ENCODE measurements around the gene EDN2. TPM values are rescaled to one million over a fixed set of nuclear protein-coding genes. Genes with fewer than 3 reads are reported as not detected.

EDN2 gene
- total and polyA plus RNA-seq, 8 donors = 1.5 to 71.8 (median 2.5) TPM; not detected in 3

- H3K27ac ChIP-seq = no peak overlapping the region
- H3K9me3 ChIP-seq = peaks cover 0 to 5% (median 4%) of the 10 kb centered on the region in 4 donors
- H3K4me3 ChIP-seq = no peak overlapping the region
- H3K27me3 ChIP-seq = peaks cover 0 to 13% (median 0%) of the 10 kb centered on the region in 3 donors
- no peak for DNase-seq
- intact Hi-C loops (cut with DNase I; ENCODE audit: low total_unique reads) = no loop called here
- H3K36me3 ChIP-seq = no peaks in the 10 kb centered on the region
- WGBS, 5 donors = 64 to 77% (median 69%) methylated on average over 6 of the region's 6 CpGs
- TF ChIP-seq POLR2AphosphoS5 (IDR thresholded peaks at IDR 0.05) = no peak
- no peak for TF ChIP-seq CTCF (IDR thresholded peaks at IDR 0.05)
- no peak for TF ChIP-seq POLR2A (IDR thresholded peaks at IDR 0.05)
- TF ChIP-seq EP300 (IDR thresholded peaks at IDR 0.05) = no peak
- no peaks in the 10 kb centered on the region for H3K4me1 ChIP-seq
Measured at GRCh38 chr1:41439234-41439633, 45.2 kb downstream of the EDN2 start.

- Histone ChIP-seq H3K4me3 (no peak overlapping the region), H3K36me3 (no peaks in the 10 kb centered on the region), H3K4me1 (peaks cover 0 to 3% (median under 1%) of the 10 kb centered on the region in 4 donors), H3K27me3 (peaks cover 0 to 13% (median 0%) of the 10 kb centered on the region in 3 donors), H3K9me3 (peaks cover 0 to under 1% (median 0%) of the 10 kb centered on the region in 4 donors), H3K27ac (no peak overlapping the region)
- no peak for DNase-seq
- no peak for TF ChIP-seq POLR2A (IDR thresholded peaks at IDR 0.05)
- no peak for TF ChIP-seq POLR2AphosphoS5 (IDR thresholded peaks at IDR 0.05)
- TF ChIP-seq EP300 (IDR thresholded peaks at IDR 0.05) = no peak
- 88 to 100% (median 97%) methylated on average over 1 of the region's 1 CpG for WGBS, 5 donors
- intact Hi-C loops (cut with DNase I; ENCODE audit: low total_unique reads) = no loop called here
Measured at GRCh38 chr1:41438711-41439110, 45.8 kb downstream of the EDN2 start.

DNA sequence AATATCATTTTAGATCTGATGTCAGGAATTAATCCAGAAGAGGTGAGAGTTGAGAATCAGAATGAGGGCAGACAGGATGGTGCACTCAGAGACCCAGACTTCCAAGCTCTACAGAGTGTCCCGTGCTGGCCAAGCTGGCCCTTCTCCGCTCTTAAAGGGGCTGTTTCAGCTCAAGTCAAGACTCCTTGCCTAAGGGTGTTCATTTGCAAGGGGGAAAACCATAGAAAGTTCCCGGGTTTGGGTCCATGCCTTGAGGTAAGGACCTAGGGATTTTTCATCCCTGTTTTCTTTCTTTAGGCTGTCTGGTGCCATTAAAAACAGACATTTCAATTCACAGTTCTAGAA, 47.5 kb downstream of the EDN2 start:
- WGBS, 5 donors = 81 to 88% (median 84%) methylated on average over 3 of the region's 3 CpGs
- no peak for DNase-seq
- intact Hi-C loops (cut with DNase I; ENCODE audit: low total_unique reads) = no loop called here

DNA sequence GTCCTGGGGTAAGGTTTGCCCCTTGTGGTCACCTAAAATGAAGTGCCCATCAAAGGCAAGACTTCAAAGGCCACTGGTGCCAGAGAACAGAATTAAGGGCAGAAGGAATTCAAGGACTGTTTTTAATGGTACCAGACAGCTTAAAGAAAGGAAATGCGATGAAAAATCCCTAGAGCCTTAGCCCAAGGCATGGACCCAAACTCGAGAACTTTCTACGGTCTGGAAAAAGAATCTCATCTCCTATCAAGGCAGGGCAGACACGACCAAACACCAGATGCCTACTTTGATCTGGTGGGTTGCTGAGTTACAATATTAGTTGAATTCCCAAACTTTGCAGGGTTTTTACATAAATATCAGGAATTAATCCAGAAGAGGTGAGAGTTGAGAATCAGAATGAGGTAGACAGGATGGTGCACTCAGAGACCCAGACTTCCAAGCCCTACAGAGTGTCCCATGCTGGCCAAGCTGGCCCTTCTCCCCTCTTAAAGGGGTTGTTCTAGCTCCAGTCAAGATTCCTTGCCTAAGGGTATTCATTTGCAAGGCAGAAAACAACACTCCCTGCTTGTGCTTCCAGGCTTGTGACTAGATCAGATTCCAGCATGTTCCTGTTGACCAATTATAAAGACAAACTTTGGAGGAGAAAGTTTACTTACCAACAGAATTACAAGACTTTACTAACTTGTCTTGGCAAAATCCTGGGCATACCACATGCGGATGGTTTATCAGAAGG, 48.0 kb downstream of the EDN2 start:
- peaks cover 19 to 26% (median 22%) of the 10 kb centered on the region in 4 donors for H3K4me1 ChIP-seq
- H3K27me3 ChIP-seq = peaks cover 0 to 13% (median 0%) of the 10 kb centered on the region in 3 donors
- H3K27ac ChIP-seq = no peak overlapping the region
- DNase-seq = no peak
- no peaks in the 10 kb centered on the region for H3K9me3 ChIP-seq
- H3K4me3 ChIP-seq = no peak overlapping the region
- no peaks in the 10 kb centered on the region for H3K36me3 ChIP-seq
- 78 to 91% (median 88%) methylated on average over 5 of the region's 5 CpGs for WGBS, 5 donors
- TF ChIP-seq EP300 (IDR thresholded peaks at IDR 0.05) (no peak), POLR2AphosphoS5 (IDR thresholded peaks at IDR 0.05) (no peak), POLR2A (IDR thresholded peaks at IDR 0.05) (no peak), CTCF (IDR thresholded peaks at IDR 0.05) (no peak)
- intact Hi-C loops (cut with DNase I; ENCODE audit: low total_unique reads) = no loop called here

More for the DNA sequence above, 47.5 kb downstream of the EDN2 start:
- Histone ChIP-seq H3K27me3 (peaks cover 0 to 13% (median 0%) of the 10 kb centered on the region in 3 donors), H3K9me3 (no peaks in the 10 kb centered on the region), H3K27ac (no peak overlapping the region), H3K36me3 (no peaks in the 10 kb centered on the region), H3K4me3 (no peak overlapping the region), H3K4me1 (peaks cover 14 to 20% (median 18%) of the 10 kb centered on the region in 4 donors)
- no peak for TF ChIP-seq POLR2AphosphoS5 (IDR thresholded peaks at IDR 0.05)
- TF ChIP-seq EP300 (IDR thresholded peaks at IDR 0.05) = no peak
- TF ChIP-seq POLR2A (IDR thresholded peaks at IDR 0.05) = no peak
- TF ChIP-seq CTCF (IDR thresholded peaks at IDR 0.05) = no peak
